CD14-positive monocyte (primary cell): Measurements from ENCODE around the gene PAWR. TPM values are rescaled to one million over a fixed set of nuclear protein-coding genes. Genes with fewer than 3 reads are reported as not detected.

Experiments
- DNase-seq, 3 donors: peaks; one replicate each; pipeline ENCODE4 v3.0.0-alpha.2; 2011 to 2022
- H2AFZ ChIP-seq: 2 replicates; pipeline ENCODE4 v1.6.0; 2012; ENCODE audit warnings: mild to moderate bottlenecking, low read depth, low read length, inconsistent platforms; ENCODE audit not compliant: insufficient read depth, poor library complexity, severe bottlenecking
- H3K27ac ChIP-seq, 2 donors: 1 replicate in 1 of 2; 2 replicates in 1 of 2; pipeline ENCODE4 v1.5.1; 2012 to 2013; ENCODE audit warnings: low read length in 2 of 2, control low read depth in 1 of 2, inconsistent platforms in 1 of 2, low read depth in 1 of 2, mild to moderate bottlenecking in 1 of 2
- H3K27me3 ChIP-seq, 2 donors: one replicate each; pipeline versions ENCODE4 v1.6.0 to v1.6.1; 2011 to 2013; ENCODE audit warnings: low read length in 2 of 2; ENCODE audit not compliant: control insufficient read depth in 2 of 2, insufficient read depth in 2 of 2
- H3K36me3 ChIP-seq, 2 donors: replicated peaks in 1 of 2; 1 replicate in 1 of 2; 2 replicates in 1 of 2; pipeline versions ENCODE4 v1.5.1 to v1.6.1; 2012 to 2013; ENCODE audit warnings: low read length in 2 of 2, control low read depth in 1 of 2, inconsistent platforms in 1 of 2, mild to moderate bottlenecking in 1 of 2; ENCODE audit not compliant: insufficient read depth in 2 of 2, control insufficient read depth in 1 of 2
- H3K4me1 ChIP-seq, 2 donors: 1 replicate in 1 of 2; 2 replicates in 1 of 2; pipeline versions ENCODE4 v1.5.1 to v1.6.1; 2012 to 2013; ENCODE audit warnings: low read length in 2 of 2, control low read depth in 1 of 2, inconsistent platforms in 1 of 2, mild to moderate bottlenecking in 1 of 2, moderate library complexity in 1 of 2; ENCODE audit not compliant: insufficient read depth in 2 of 2, control insufficient read depth in 1 of 2
- H3K4me2 ChIP-seq: replicated peaks from 2 replicates; pipeline ENCODE3; 2012; ENCODE audit warnings: low read length, moderate library complexity, mild to moderate bottlenecking; ENCODE audit not compliant: poor library complexity, severe bottlenecking; ENCODE audit errors: extremely low read depth
- H3K4me3 ChIP-seq, 3 experiments: fragments of 200-600 bp in 1 of 3; sonication (generic) in 1 of 3; replicated peaks in 1 of 3; 1 replicate in 2 of 3; 2 replicates in 1 of 3; pipeline ENCODE4 v1.5.1; 2011 to 2013; ENCODE audit warnings: low read length in 3 of 3, mild to moderate bottlenecking in 3 of 3, control low read depth in 2 of 3, low read depth in 2 of 3, inconsistent platforms in 1 of 3, moderate library complexity in 1 of 3
- H3K79me2 ChIP-seq: 2 replicates; pipeline ENCODE4 v1.6.0; 2012; ENCODE audit warnings: mild to moderate bottlenecking, control low read depth, inconsistent platforms, low read length, moderate library complexity; ENCODE audit not compliant: insufficient read depth
- H3K9ac ChIP-seq: 2 replicates; pipeline ENCODE4 v1.6.0; 2017; ENCODE audit warnings: low read length, mild to moderate bottlenecking; ENCODE audit not compliant: insufficient read depth, poor library complexity, severe bottlenecking
- H3K9me3 ChIP-seq, 2 donors: replicated peaks in 1 of 2; 1 replicate in 1 of 2; 2 replicates in 1 of 2; pipeline versions ENCODE4 v1.5.1 to v1.6.1; 2012 to 2013; ENCODE audit warnings: low read length in 2 of 2, control low read depth in 1 of 2; ENCODE audit not compliant: control insufficient read depth in 1 of 2, insufficient read depth in 1 of 2
- H4K20me1 ChIP-seq: 2 replicates; pipeline ENCODE4 v1.6.0; 2012; ENCODE audit warnings: mild to moderate bottlenecking, low read length, control low read depth, moderate library complexity; ENCODE audit not compliant: insufficient read depth
- H3K27ac Mint-ChIP-seq, 7 donors: one replicate each; pipeline ENCODE4 v1.8.0; 2020; ENCODE audit warnings: mild to moderate bottlenecking in 7 of 7, mixed read lengths in 7 of 7, moderate library complexity in 6 of 7, inconsistent platforms in 2 of 7
- H3K27me3 Mint-ChIP-seq, 3 donors: one replicate each; pipeline ENCODE4 v1.8.0; 2021 to 2022; ENCODE audit warnings: low read depth in 3 of 3, mild to moderate bottlenecking in 3 of 3, mixed read lengths in 3 of 3, moderate library complexity in 3 of 3, inconsistent platforms in 1 of 3
- H3K36me3 Mint-ChIP-seq, 2 donors: one replicate each; pipeline ENCODE4 v1.8.0; 2020; ENCODE audit warnings: mixed read lengths in 2 of 2, inconsistent platforms in 1 of 2, mild to moderate bottlenecking in 1 of 2
- H3K4me1 Mint-ChIP-seq: one replicate; pipeline ENCODE4 v1.8.0; 2020; ENCODE audit warnings: mild to moderate bottlenecking, mixed read lengths
- H3K4me3 Mint-ChIP-seq, 2 donors: one replicate each; pipeline ENCODE4 v1.8.0; 2020; ENCODE audit warnings: mild to moderate bottlenecking in 2 of 2, mixed read lengths in 2 of 2, moderate library complexity in 1 of 2
- H3K9me3 Mint-ChIP-seq, 7 donors: one replicate each; pipeline ENCODE4 v1.8.0; 2020 to 2022; ENCODE audit warnings: mixed read lengths in 7 of 7, mild to moderate bottlenecking in 6 of 7, moderate library complexity in 6 of 7, inconsistent platforms in 2 of 7
- CTCF ChIP-seq: fragments of 200-600 bp; IDR thresholded peaks from one replicate; pipeline ENCODE4 v1.8.0; 2022; ENCODE audit warnings: antibody characterized with exemption, mild to moderate bottlenecking
- WGBS: methylation state at CpG from one replicate; pipeline ENCODE4 v1.1.5; 2013; ENCODE audit warnings: missing lambda C conversion rate; ENCODE audit not compliant: insufficient coverage; 5-methylcytosine and 5-hydroxymethylcytosine counted together
- intact Hi-C, 2 donors: fragments of 100-400 bp; cut with micrococcal nuclease; formaldehyde crosslinking; loops; one replicate each; pipeline versions ENCODE4 v1.15.0 to v1.15.1; 2023
- polyA plus RNA-seq, 3 donors: library from polyadenylated mRNA; depleted of rRNA in 1 of 3; unstranded in 2 of 3; stranded (reverse) in 1 of 3; fragments of 300-500 nt in 2 of 3; fragments of >200 nt in 1 of 3; fragmentation: Illumina TruSeq in 2 of 3; gene quantifications; 1 replicate in 2 of 3; 2 replicates in 1 of 3; pipeline ENCODE4 v1.2.3, GENCODE V29; 2012 to 2021

PAWR gene
- polyA plus RNA-seq, 3 donors = 0.03 TPM; not detected in 1

GRCh38 chr12:79677672-79678071, 13.1 kb downstream of the PAWR start:
- no peaks in the 10 kb centered on the region for H3K79me2 ChIP-seq
- Mint-ChIP-seq H3K27me3 (no peaks in the 10 kb centered on the region), H3K9me3 (peaks cover 0 to 14% (median 5%) of the 10 kb centered on the region in 7 donors)

DNA sequence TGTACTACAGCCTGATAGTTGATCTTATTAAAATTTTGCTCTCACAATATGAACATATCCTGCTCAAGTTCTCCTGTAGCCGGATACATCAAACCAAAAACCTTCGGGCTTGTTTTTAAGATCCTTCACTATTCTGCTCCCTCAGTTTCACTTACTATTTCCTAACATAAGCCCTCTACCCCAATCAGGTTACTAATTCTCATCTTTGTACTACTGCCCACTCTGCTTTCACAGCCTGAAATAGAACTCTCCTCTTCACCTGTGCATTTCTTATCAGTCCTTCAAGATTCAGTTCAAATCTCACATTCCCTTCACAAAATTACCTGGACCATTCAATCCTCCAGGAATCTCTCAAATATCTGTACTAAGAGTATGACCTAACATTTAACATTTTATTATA, 14.2 kb downstream of the PAWR start:
- H2AFZ ChIP-seq = no peak overlapping the region
- no peak overlapping the region for H3K4me2 ChIP-seq
- no peaks in the 10 kb centered on the region for H3K4me1 Mint-ChIP-seq
- H3K36me3 ChIP-seq = no peaks in the 10 kb centered on the region
- TF ChIP-seq CTCF = no peak
- H3K36me3 Mint-ChIP-seq = no peaks in the 10 kb centered on the region
- peaks cover 0 to 21% (median 7%) of the 10 kb centered on the region in 7 donors for H3K9me3 Mint-ChIP-seq
- no peak overlapping the region for H3K27ac Mint-ChIP-seq
- no peaks in the 10 kb centered on the region for H4K20me1 ChIP-seq
- H3K9ac ChIP-seq = no peak overlapping the region
- H3K4me3 Mint-ChIP-seq = no peak overlapping the region
- intact Hi-C loops = no loop called here
- DNase-seq = no peak
- no peaks in the 10 kb centered on the region for H3K79me2 ChIP-seq
- no peaks in the 10 kb centered on the region for H3K4me1 ChIP-seq
- H3K27me3 Mint-ChIP-seq = no peaks in the 10 kb centered on the region
- H3K27ac ChIP-seq = no peak overlapping the region
- no peaks in the 10 kb centered on the region for H3K27me3 ChIP-seq
- peaks cover 0 to 5% of the 10 kb centered on the region in 2 donors for H3K9me3 ChIP-seq
- 90% methylated on average over 2 of the region's 2 CpGs for WGBS
- H3K4me3 ChIP-seq = no peak overlapping the region

More at GRCh38 chr12:79677672-79678071, 13.1 kb downstream of the PAWR start:
- intact Hi-C loops = no loop called here
- Mint-ChIP-seq H3K4me3 (no peak overlapping the region), H3K4me1 (no peaks in the 10 kb centered on the region), H3K36me3 (no peaks in the 10 kb centered on the region), H3K27ac (no peak overlapping the region)
- no peak overlapping the region for H3K27ac ChIP-seq
- no peaks in the 10 kb centered on the region for H4K20me1 ChIP-seq
- peaks cover 0 to 5% of the 10 kb centered on the region in 2 donors for H3K9me3 ChIP-seq
- H3K4me1 ChIP-seq = no peaks in the 10 kb centered on the region
- no CpG with 5 or more reads among the region's 2 CpGs for WGBS
- H3K27me3 ChIP-seq = no peaks in the 10 kb centered on the region
- H3K4me2 ChIP-seq = no peak overlapping the region
- TF ChIP-seq CTCF = no peak
- H3K36me3 ChIP-seq = no peaks in the 10 kb centered on the region
- DNase-seq = no peak
- H3K4me3 ChIP-seq = no peak overlapping the region
- H3K9ac ChIP-seq = no peak overlapping the region
- H2AFZ ChIP-seq = no peak overlapping the region
